GM10248 (cell line): ENCODE data around the gene UGT2B10.
"Not testable (repeated sequence)": the region's sequence is repeated elsewhere in the genome, so short reads cannot be mapped to it uniquely, and the experiment has no call there.

Experiments used
- CTCF ChIA-PET: fragments of 300-600 bp; sonication (Branson Sonifier 250); formaldehyde crosslinking; extraction: SDS; loops from one replicate; lab custom pipeline; 2021; ENCODE audit warnings: antibody characterized with exemption; lab: Yijun Ruan, JAX
- POLR2A ChIA-PET: fragments of 350-650 bp; sonication (Branson Sonifier 250); formaldehyde crosslinking; extraction: SDS; loops from one replicate; lab custom pipeline; 2020; ENCODE audit warnings: antibody characterized with exemption; lab: Yijun Ruan, JAX
- DNase-seq: peaks from one replicate; pipeline ENCODE4 v3.0.0; 2012; ENCODE audit errors: extremely low spot score
- TF ChIP-seq, protein P1 (sequence below): IDR thresholded peaks from 2 replicates; pipeline ENCODE4 v1.5.1; 2012; ENCODE audit warnings: mild to moderate bottlenecking, low read depth; ENCODE audit errors: extremely low read depth, missing control alignments, control extremely low read depth

UGT2B10 gene

GRCh38 chr4:68808060-68808459, 7.7 kb upstream of the UGT2B10 start:
- CTCF ChIA-PET: no interaction called here
- POLR2A ChIA-PET: no interaction called here
- TF ChIP-seq, protein P1, sequence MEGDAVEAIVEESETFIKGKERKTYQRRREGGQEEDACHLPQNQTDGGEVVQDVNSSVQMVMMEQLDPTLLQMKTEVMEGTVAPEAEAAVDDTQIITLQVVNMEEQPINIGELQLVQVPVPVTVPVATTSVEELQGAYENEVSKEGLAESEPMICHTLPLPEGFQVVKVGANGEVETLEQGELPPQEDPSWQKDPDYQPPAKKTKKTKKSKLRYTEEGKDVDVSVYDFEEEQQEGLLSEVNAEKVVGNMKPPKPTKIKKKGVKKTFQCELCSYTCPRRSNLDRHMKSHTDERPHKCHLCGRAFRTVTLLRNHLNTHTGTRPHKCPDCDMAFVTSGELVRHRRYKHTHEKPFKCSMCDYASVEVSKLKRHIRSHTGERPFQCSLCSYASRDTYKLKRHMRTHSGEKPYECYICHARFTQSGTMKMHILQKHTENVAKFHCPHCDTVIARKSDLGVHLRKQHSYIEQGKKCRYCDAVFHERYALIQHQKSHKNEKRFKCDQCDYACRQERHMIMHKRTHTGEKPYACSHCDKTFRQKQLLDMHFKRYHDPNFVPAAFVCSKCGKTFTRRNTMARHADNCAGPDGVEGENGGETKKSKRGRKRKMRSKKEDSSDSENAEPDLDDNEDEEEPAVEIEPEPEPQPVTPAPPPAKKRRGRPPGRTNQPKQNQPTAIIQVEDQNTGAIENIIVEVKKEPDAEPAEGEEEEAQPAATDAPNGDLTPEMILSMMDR: no peak
- no peak for DNase-seq

- DNase-seq: no peak
- CTCF ChIA-PET: no interaction called here
- POLR2A ChIA-PET: no interaction called here
- TF ChIP-seq, protein P1: no peak
These were observed 4.9 kb upstream of the UGT2B10 start for GRCh38 chr4:68810919-68811318.

DNA sequence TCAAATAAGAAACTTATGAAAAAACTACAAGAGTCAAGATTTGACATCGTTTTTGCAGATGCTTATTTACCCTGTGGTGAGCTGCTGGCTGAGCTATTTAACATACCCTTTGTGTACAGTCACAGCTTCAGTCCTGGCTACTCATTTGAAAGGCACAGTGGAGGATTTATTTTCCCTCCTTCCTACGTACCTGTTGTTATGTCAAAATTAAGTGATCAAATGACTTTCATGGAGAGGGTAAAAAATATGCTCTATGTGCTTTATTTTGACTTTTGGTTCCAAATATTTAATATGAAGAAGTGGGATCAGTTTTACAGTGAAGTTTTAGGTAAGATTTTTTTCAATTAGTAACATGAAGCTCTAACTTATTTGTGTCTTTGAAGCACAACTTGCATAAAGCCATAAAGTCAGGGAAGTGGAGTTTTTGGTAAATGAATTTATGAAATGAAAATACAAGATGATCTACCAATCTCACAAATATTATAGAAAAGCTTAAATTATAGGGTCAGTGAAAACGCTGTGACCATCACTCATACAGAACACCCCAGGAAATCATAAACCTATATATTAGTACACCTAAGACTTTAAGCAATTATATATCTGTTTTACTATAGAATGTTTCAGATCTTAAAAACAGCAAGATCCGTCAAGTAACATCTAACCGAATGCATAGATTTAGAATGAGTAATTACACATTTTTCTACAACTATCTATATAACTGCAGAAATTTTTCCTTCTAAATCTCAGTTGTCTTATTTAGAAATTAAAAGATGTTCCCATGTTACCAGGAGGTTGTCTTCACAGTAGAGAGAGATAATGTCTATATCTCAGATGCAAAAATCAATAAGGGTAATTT, 844 bp downstream of the UGT2B10 start:
- DNase-seq, POLR2A ChIA-PET: not testable (repeated sequence)
- CTCF ChIA-PET: interaction anchor here (2.1 kb wide), 1 partner anchor 20 kb away, joined by 5 read pairs; no protein-coding TSS in a partner anchor

GRCh38 chr4:68817386-68817785, 1.6 kb downstream of the UGT2B10 start:
- TF ChIP-seq, protein P1: no peak
- ChIA-PET CTCF (interaction anchor here (2.1 kb wide), 1 partner anchor 20 kb away, joined by 5 read pairs; no protein-coding TSS in a partner anchor), POLR2A (no interaction called here)
- no peak for DNase-seq

- POLR2A ChIA-PET, DNase-seq, CTCF ChIA-PET: not testable (repeated sequence)
These were observed 2.3 kb downstream of the UGT2B10 start for GRCh38 chr4:68818030-68818462.

DNA sequence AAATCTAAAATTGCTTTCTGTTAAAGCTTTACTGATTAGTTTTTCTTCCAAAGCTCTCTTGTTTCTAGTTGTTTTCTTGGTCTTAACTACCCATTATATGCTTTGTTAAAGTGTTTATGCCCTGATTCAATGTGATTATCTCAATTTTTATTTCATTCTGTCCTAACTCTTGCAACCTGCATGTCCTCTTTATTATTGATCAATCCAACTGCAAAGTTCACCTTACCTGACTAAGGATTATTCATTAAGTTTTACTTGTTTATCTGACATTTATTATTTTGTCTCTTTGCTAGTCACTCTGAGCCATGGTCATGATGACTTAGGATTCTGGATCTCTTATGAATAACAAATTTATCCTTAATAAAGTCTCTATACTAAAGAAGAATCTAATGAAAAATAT, 15.8 kb downstream of the UGT2B10 start:
- ChIA-PET CTCF (no interaction called here), POLR2A (no interaction called here)
- TF ChIP-seq, protein P1: no peak
- DNase-seq: no peak

GRCh38 chr4:68850293-68850692, 34.5 kb downstream of the UGT2B10 start:
- TF ChIP-seq, protein P1: no peak
- POLR2A ChIA-PET: no interaction called here
- CTCF ChIA-PET: no interaction called here
- DNase-seq: no peak
